Measurements from ENCODE around the gene ARHGAP44. TPM values are rescaled to one million over a fixed set of nuclear protein-coding genes. Genes with fewer than 3 reads are reported as not detected.

Gene ARHGAP44
- total and polyA plus RNA-seq, 2 of the 8 experiments (the other 6 are each of a cell fraction or from before 2014, with no cell fraction given): 6.2 to 22.2 TPM

- TF ChIP-seq NANOG (IDR thresholded peaks at IDR 0.05; ENCODE audit: insufficient read depth, low read depth, low read length, poor library complexity, severe bottlenecking): no peak
- TF ChIP-seq CHD7 (IDR thresholded peaks at IDR 0.05; ENCODE audit: insufficient replicate concordance, low read length): no peak
Measured at GRCh38 chr17:12744786-12745185, 44.5 kb upstream of the ARHGAP44 start (continued).

Data from H1 (cell line).